Kidney epithelial cell (primary cell): ENCODE data around the gene CHMP6. TPM values are rescaled to one million over a fixed set of nuclear protein-coding genes. Genes with fewer than 3 reads are reported as not detected.

ENCODE experiments used
- DNase-seq: peaks from one replicate; pipeline ENCODE4 v3.0.0-alpha.2; 2010; ENCODE audit warnings: low read depth
- H3K27me3 ChIP-seq: 2 replicates; pipeline ENCODE4 v1.6.0; 2011; ENCODE audit warnings: low read length; ENCODE audit not compliant: control insufficient read depth, insufficient read depth
- H3K36me3 ChIP-seq: 2 replicates; pipeline ENCODE4 v1.5.1; 2011; ENCODE audit warnings: low read length; ENCODE audit not compliant: control insufficient read depth, insufficient read depth
- H3K4me3 ChIP-seq: 2 replicates; pipeline ENCODE4 v1.5.1; 2011; ENCODE audit warnings: low read depth, mild to moderate bottlenecking, control low read depth, low read length
- total RNA-seq: library from RNA; depleted of rRNA; stranded (reverse); fragments of >200 nt; gene quantifications from 2 replicates; pipeline ENCODE4 v1.2.3, GENCODE V29; 2015
- TF ChIP-seq, protein P1 (sequence below): IDR thresholded peaks from 2 replicates; pipeline ENCODE4 v1.5.1; 2011; ENCODE audit warnings: mild to moderate bottlenecking, moderate library complexity, low read length, control low read depth, inconsistent platforms; ENCODE audit not compliant: insufficient read depth, poor library complexity, severe bottlenecking

CHMP6 gene
- total RNA-seq, 1 donor from 2014 or later, result 26.6 TPM

DNA sequence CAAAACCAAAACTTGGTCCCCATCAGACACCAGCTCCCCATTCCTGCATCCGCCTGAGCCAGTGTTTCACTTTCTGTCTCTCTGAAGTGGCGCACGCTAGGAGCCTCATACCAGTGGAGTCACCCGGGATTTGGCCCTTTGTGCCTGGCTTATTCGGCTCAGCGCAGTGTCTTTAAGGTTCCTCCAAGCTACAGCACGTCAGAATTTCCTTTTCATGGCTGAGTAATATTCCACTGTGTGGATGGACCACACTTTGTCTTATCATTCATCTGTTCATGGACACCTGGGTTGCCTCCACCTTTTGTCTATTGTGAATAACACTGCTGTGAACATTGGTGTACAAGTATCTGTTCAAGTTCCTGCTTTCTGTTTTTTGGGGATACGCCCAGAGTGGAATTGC lies 45.2 kb upstream of the CHMP6 start:
- H3K4me3 ChIP-seq, result no peak overlapping the region
- no peaks in the 10 kb centered on the region for H3K27me3 ChIP-seq
- DNase-seq, result no peak
- TF ChIP-seq, protein P1, sequence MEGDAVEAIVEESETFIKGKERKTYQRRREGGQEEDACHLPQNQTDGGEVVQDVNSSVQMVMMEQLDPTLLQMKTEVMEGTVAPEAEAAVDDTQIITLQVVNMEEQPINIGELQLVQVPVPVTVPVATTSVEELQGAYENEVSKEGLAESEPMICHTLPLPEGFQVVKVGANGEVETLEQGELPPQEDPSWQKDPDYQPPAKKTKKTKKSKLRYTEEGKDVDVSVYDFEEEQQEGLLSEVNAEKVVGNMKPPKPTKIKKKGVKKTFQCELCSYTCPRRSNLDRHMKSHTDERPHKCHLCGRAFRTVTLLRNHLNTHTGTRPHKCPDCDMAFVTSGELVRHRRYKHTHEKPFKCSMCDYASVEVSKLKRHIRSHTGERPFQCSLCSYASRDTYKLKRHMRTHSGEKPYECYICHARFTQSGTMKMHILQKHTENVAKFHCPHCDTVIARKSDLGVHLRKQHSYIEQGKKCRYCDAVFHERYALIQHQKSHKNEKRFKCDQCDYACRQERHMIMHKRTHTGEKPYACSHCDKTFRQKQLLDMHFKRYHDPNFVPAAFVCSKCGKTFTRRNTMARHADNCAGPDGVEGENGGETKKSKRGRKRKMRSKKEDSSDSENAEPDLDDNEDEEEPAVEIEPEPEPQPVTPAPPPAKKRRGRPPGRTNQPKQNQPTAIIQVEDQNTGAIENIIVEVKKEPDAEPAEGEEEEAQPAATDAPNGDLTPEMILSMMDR, result no peak
- H3K36me3 ChIP-seq, result no peaks in the 10 kb centered on the region

DNA sequence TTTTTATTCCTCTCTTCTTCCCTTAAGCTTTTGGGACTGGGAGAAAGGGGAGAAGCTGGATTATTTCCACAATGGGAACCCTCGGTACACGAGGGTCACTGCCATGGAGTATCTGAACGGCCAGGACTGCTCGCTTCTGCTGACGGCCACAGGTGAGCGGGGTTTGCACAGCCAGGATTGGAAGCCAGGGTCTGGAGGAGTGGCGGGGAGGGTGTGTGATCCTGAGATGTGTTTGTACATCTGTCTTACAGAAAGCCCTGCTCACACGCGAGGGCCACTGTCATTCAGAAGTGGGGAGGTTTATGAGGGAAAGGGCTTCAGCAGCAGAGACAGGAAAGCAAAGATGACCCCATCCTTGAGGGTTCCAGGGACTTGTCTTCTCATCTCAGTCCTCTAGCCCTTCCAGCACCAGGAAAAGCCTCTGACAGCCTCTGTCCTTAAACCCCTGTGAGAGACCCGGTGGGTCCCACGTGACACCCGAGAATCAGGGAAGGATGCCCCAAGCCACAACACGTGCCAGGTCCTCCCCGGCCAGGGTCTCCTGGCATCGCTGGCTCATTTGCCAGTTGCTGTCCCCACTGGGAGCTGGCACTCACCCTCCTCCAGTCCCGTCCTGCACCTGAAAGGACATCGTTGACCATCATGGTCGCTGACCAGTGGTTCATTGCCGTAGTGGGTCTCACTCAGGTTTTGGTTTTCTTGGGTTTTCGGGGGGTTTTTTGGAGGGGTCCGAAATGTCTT lies 44.3 kb upstream of the CHMP6 start:
- DNase-seq, result no peak
- Histone ChIP-seq H3K27me3 (no peaks in the 10 kb centered on the region), H3K36me3 (no peaks in the 10 kb centered on the region), H3K4me3 (no peak overlapping the region)
- TF ChIP-seq, protein P1, result no peak

DNA sequence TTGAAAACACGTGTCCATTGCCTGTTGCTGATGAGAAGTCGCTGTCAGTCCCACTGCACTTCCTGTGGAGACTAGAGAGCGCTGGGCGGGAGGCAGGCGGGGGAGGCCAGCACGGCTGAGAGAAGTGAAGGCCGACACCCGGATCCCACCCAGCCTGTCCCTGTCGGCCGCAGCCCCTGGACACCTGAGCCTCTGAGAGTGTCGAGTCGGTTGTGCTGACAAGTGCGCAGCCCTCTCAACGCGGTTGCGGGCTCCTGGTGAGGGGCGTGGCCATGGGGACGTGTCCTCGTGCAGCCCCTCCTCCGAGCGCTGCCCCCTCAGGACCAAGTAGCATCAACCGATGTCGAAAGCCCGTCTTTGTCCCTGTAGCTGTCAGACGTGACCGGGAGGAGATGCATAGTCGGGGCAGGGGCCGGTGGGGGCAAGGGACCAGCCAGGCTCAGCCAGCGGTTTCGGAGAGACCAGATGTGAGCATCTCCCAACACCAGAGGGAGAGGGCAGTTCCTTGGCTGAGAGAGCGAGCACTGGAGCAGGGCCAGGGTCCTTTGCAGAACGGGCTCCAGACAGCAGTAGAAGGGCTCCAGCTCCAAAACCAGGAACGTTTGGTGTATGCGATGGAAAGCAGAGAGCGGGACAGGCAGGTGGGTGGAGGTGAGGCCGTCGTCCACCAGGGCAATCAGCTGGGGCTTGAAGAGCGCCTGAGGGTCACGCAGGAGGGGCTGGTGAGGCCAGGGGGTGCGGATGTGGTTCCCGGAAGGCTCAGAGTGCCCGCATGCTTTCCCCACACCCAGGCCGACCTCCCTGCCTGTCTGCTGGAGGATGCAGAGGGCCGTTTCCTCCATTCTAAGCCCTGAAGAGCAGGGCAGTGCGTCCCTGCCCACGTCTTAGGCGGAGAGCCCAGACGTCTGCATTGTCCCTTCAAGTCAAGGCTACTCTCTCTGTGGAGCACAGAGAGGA lies 43.3 kb upstream of the CHMP6 start:
- H3K36me3 ChIP-seq, result no peaks in the 10 kb centered on the region
- H3K4me3 ChIP-seq, result no peak overlapping the region
- H3K27me3 ChIP-seq, result no peaks in the 10 kb centered on the region
- TF ChIP-seq, protein P1, result no peak
- DNase-seq, result no peak

DNA sequence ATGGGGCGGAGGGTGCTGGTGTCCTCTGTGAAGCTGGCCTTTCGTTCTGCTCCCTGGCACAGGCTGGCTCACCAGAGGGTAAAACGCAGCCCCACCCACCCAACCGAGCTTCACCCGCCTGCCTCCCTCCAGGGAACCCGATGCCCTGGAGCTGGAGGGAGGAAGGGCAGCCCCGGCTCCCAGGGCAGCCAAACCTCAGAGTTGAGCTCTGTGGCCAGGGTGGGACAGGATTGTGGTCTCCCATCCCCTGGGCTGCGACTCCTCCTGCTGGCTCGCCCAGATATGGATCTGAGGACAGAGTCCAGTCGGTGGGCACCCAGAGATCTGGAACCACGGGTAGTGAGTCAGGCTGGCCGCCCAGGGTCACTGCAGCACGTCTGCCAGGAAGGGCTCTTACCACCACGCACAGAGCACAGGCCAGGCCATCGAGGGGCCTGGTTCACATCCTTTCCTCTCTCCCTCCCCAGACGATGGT lies 42.6 kb upstream of the CHMP6 start:
- Histone ChIP-seq H3K4me3 (no peak overlapping the region), H3K27me3 (no peaks in the 10 kb centered on the region), H3K36me3 (no peaks in the 10 kb centered on the region)
- no peak for DNase-seq
- TF ChIP-seq, protein P1, result peak; percentile 30

DNA sequence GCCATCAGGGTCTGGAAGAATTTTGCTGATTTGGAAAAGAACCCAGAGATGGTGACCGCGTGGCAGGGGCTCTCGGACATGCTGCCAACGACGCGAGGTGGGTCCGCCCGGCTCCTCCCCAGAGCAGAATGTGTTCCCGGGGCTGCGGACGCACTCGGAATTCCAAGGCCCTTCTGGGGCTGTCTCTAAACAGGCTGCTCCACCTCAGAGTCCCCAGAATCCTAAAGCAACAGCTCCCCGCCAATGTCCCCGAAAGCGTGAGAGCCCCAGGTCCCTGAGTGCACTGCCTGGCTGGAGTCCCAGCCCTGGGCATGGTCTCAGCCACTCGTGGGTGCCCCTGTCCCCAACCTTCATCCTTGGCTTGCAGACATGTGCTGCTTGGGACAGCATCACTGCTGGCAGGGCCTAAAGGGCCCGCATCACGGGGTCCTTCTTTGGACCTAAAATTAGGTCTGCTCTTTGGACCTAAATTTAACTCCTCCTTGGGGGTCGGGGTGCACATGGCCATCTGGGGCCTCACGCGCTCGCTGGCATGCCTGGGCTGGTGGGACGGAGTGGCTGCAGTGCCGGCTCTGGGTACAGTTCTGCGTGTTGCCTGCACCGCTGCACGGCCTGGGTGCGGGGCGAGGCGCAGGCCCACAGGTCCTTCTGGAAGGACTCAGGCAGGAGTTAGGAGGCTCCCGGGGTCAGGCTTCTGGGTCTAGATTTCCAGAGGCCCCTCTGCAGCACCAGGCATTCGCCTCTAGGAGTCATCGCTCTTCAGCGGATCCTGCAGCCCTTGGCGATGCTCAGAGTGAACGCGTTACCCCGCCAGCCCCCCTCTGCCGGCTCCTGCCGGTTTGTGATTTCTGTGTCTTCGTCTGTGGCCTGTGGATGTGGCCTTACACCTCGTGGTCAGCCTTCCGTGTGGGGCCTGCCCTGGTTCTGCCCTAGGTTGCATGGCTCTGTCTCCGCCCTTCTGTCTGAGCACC lies 41.9 kb upstream of the CHMP6 start:
- TF ChIP-seq, protein P1, result no peak
- Histone ChIP-seq H3K4me3 (no peak overlapping the region), H3K36me3 (no peaks in the 10 kb centered on the region), H3K27me3 (no peaks in the 10 kb centered on the region)
- DNase-seq, result no peak
